NCI-H187 (cell line): ENCODE measurements around the gene ANKRD60.

Experiments used
- DNase-seq, 2 experiments: peaks; one replicate each; lab custom pipeline; 2025; lab: John Stamatoyannopoulos, UW

The ANKRD60 gene

GRCh38 chr20:58244517-58245030 lies 16.1 kb upstream of the ANKRD60 start:
- DNase-seq: no peak

- no peak for DNase-seq
Measured at GRCh38 chr20:58243653-58244410, 15.4 kb upstream of the ANKRD60 start.

- no peak for DNase-seq
Measured at GRCh38 chr20:58242824-58243223, 14.4 kb upstream of the ANKRD60 start.

- DNase-seq: no peak
Measured at GRCh38 chr20:58241766-58242465, 13.5 kb upstream of the ANKRD60 start.

- no peak for DNase-seq
Measured at GRCh38 chr20:58240471-58240870, 12.0 kb upstream of the ANKRD60 start.

- DNase-seq: no peak
Measured at GRCh38 chr20:58239216-58239615, 10.8 kb upstream of the ANKRD60 start.

GRCh38 chr20:58238490-58238889 lies 10.0 kb upstream of the ANKRD60 start:
- DNase-seq: no peak

- DNase-seq: no peak
Measured at GRCh38 chr20:58237318-58238132, 9.1 kb upstream of the ANKRD60 start.

GRCh38 chr20:58236612-58237317 lies 8.3 kb upstream of the ANKRD60 start:
- peak in 1 of 2 experiments; percentile 22 for DNase-seq

- no peak for DNase-seq
Measured at GRCh38 chr20:58235010-58235409, 6.6 kb upstream of the ANKRD60 start.

- DNase-seq: no peak
Measured at GRCh38 chr20:58233881-58234528, 5.6 kb upstream of the ANKRD60 start.

- no peak for DNase-seq
Measured at GRCh38 chr20:58233393-58233792, 4.9 kb upstream of the ANKRD60 start.

GRCh38 chr20:58231683-58232082 lies 3.2 kb upstream of the ANKRD60 start:
- DNase-seq: no peak

- DNase-seq: no peak
Measured at GRCh38 chr20:58229198-58229798, 845 bp upstream of the ANKRD60 start.

- no peak for DNase-seq
Measured at GRCh38 chr20:58228103-58228483, 360 bp downstream of the ANKRD60 start.

GRCh38 chr20:58227391-58228102 lies 906 bp downstream of the ANKRD60 start:
- DNase-seq: no peak

- no peak for DNase-seq
Measured at GRCh38 chr20:58225452-58226200, 2.8 kb downstream of the ANKRD60 start.

- no peak for DNase-seq
Measured at GRCh38 chr20:58224974-58225373, 3.5 kb downstream of the ANKRD60 start.

- DNase-seq: no peak
Measured at GRCh38 chr20:58224097-58224496, 4.4 kb downstream of the ANKRD60 start.
